ENCODE data around the gene AMT.

The AMT gene

GRCh38 chr3:49465270-49466034, 43.2 kb upstream of the AMT start:
- TF ChIP-seq CTCF (IDR thresholded peaks at IDR 0.05; ENCODE audit: insufficient read depth, low read length, missing control alignments): no peak
- no peak for DNase-seq (ENCODE audit: low read depth, low spot score)
- ChIA-PET CTCF (interaction anchor here (1.0 kb wide), 2 partner anchors 11 to 16 kb away, joined by 3 read pairs; no protein-coding TSS in a partner anchor), POLR2A (no interaction called here)
- no peak overlapping the region for H3K4me3 ChIP-seq (ENCODE audit: low read depth, low read length)

GRCh38 chr3:49462222-49462621, 39.9 kb upstream of the AMT start:
- no peak for DNase-seq (ENCODE audit: low read depth, low spot score)
- POLR2A ChIA-PET: no interaction called here
- CTCF ChIA-PET: interaction anchor here (2.8 kb wide), 1 partner anchor 12 kb away, joined by 21 read pairs; no protein-coding TSS in a partner anchor

GRCh38 chr3:49461443-49462171, 39.3 kb upstream of the AMT start:
- POLR2A ChIA-PET: no interaction called here
- CTCF ChIA-PET: interaction anchor here (0.9 to 2.8 kb wide), 2 partner anchors 12 to 302 kb away, joined by 3 to 21 read pairs; no protein-coding TSS in a partner anchor
- no peak for TF ChIP-seq CTCF (IDR thresholded peaks at IDR 0.05; ENCODE audit: insufficient read depth, low read length, missing control alignments)
- no peak overlapping the region for H3K4me3 ChIP-seq (ENCODE audit: low read depth, low read length)
- DNase-seq (ENCODE audit: low read depth, low spot score): no peak

More at GRCh38 chr3:49462222-49462621, 39.9 kb upstream of the AMT start:
- TF ChIP-seq CTCF (IDR thresholded peaks at IDR 0.05; ENCODE audit: insufficient read depth, low read length, missing control alignments): no peak
- H3K4me3 ChIP-seq (ENCODE audit: low read depth, low read length): no peak overlapping the region

- no peak for DNase-seq (ENCODE audit: low read depth, low spot score)
- ChIA-PET POLR2A (no interaction called here), CTCF (interaction anchor here (0.6 to 2.8 kb wide), 3 partner anchors 8 to 302 kb away, joined by 3 to 21 read pairs (median 3); no protein-coding TSS in a partner anchor)
- no peak for TF ChIP-seq CTCF (IDR thresholded peaks at IDR 0.05; ENCODE audit: insufficient read depth, low read length, missing control alignments)
- no peak overlapping the region for H3K4me3 ChIP-seq (ENCODE audit: low read depth, low read length)
These were observed 38.7 kb upstream of the AMT start for GRCh38 chr3:49460956-49461355.

GRCh38 chr3:49460188-49460890, 38.1 kb upstream of the AMT start:
- ChIA-PET CTCF (interaction anchor here (0.6 to 2.8 kb wide), 3 partner anchors 8 to 301 kb away, joined by 3 to 21 read pairs (median 3); no protein-coding TSS in a partner anchor), POLR2A (no interaction called here)
- no peak for TF ChIP-seq CTCF (IDR thresholded peaks at IDR 0.05; ENCODE audit: insufficient read depth, low read length, missing control alignments)
- H3K4me3 ChIP-seq (ENCODE audit: low read depth, low read length): no peak overlapping the region
- no peak for DNase-seq (ENCODE audit: low read depth, low spot score)

Data from AG04449 (cell line).